CD4-positive, alpha-beta T cell (primary cell): ENCODE results near the gene FBXO3. TPM values are rescaled to one million over a fixed set of nuclear protein-coding genes. Genes with fewer than 3 reads are reported as not detected.

Source experiments
- ATAC-seq: fragments of 200-7000 bp; cut with Tn5 transposase; one replicate; pipeline ENCODE4 v1.10.0; 2022; ENCODE audit warnings: mild to moderate bottlenecking; ENCODE audit not compliant: poor library complexity
- CTCF ChIA-PET: fragments of 350-600 bp; sonication (Branson Sonifier 250); formaldehyde crosslinking; loops from one replicate; lab custom pipeline; 2021; ENCODE audit warnings: antibody characterized with exemption, inconsistent platforms; lab: Charles Lee
- POLR2A ChIA-PET: fragments of 350-600 bp; sonication (Branson Sonifier 250); formaldehyde crosslinking; loops from one replicate; lab custom pipeline; 2021; ENCODE audit warnings: antibody characterized with exemption, inconsistent platforms; lab: Charles Lee
- DNase-seq, 14 experiments: peaks; one replicate each; pipeline ENCODE4 v3.0.0-alpha.2; 2013 to 2020; ENCODE audit warnings: mixed read lengths in 2 of 14
- H3K27ac ChIP-seq, 2 donors: one replicate each; pipeline versions ENCODE4 v1.5.1 to v1.7.0; 2013; ENCODE audit warnings: low read length in 2 of 2, low read depth in 1 of 2, mild to moderate bottlenecking in 1 of 2
- H3K27me3 ChIP-seq, 2 experiments: 1 replicate in 1 of 2; 2 replicates in 1 of 2; pipeline versions ENCODE4 v1.6.1 to v1.7.0; 2013; ENCODE audit warnings: low read length in 2 of 2, control low read depth in 1 of 2, mild to moderate bottlenecking in 1 of 2, moderate library complexity in 1 of 2; ENCODE audit not compliant: insufficient read depth in 2 of 2, control insufficient read depth in 1 of 2
- H3K36me3 ChIP-seq: one replicate; pipeline ENCODE4 v1.6.1; 2013; ENCODE audit warnings: low read length, control low read depth; ENCODE audit not compliant: insufficient read depth
- H3K4me1 ChIP-seq: one replicate; pipeline ENCODE4 v1.6.1; 2013; ENCODE audit warnings: low read length, control low read depth; ENCODE audit not compliant: insufficient read depth
- H3K4me3 ChIP-seq: one replicate; pipeline ENCODE4 v1.5.1; 2013; ENCODE audit warnings: mild to moderate bottlenecking, low read length, moderate library complexity
- H3K9me3 ChIP-seq, 2 experiments: 1 replicate in 1 of 2; 2 replicates in 1 of 2; pipeline versions ENCODE4 v1.6.1 to v1.7.0; 2013; ENCODE audit warnings: low read length in 2 of 2, mild to moderate bottlenecking in 2 of 2, control low read depth in 1 of 2, moderate library complexity in 1 of 2; ENCODE audit not compliant: control insufficient read depth in 1 of 2, insufficient read depth in 1 of 2
- H3K27ac Mint-ChIP-seq: one replicate; pipeline ENCODE4 v1.8.0; 2020; ENCODE audit warnings: mixed read lengths
- H3K27me3 Mint-ChIP-seq: one replicate; pipeline ENCODE4 v1.8.0; 2021; ENCODE audit warnings: mixed read lengths
- H3K36me3 Mint-ChIP-seq: one replicate; pipeline ENCODE4 v1.8.0; 2021; ENCODE audit warnings: low read depth, mixed read lengths
- H3K4me1 Mint-ChIP-seq: one replicate; pipeline ENCODE4 v1.8.0; 2021; ENCODE audit warnings: low read depth, mixed read lengths
- H3K4me3 Mint-ChIP-seq: one replicate; pipeline ENCODE4 v1.8.0; 2020; ENCODE audit warnings: mild to moderate bottlenecking, mixed read lengths
- H3K9me3 Mint-ChIP-seq: one replicate; pipeline ENCODE4 v1.8.0; 2020; ENCODE audit warnings: mixed read lengths
- CTCF ChIP-seq: fragments of 200-600 bp; IDR thresholded peaks from one replicate; pipeline ENCODE4 v1.8.0; 2022; ENCODE audit warnings: antibody characterized with exemption, mild to moderate bottlenecking
- intact Hi-C, 2 experiments: fragments of 100-400 bp; cut with DNase I in 1 of 2; cut with micrococcal nuclease in 1 of 2; formaldehyde crosslinking; loops; one replicate each; pipeline versions ENCODE4 v1.15.1 to v1.9.0; 2023 to 2025; cut with DNase I, micrococcal nuclease
- total RNA-seq, 174 experiments: library from RNA in 2 of 174; stranded (reverse) in 2 of 174; gene quantifications; one replicate each; pipeline ENCODE4 v1.2.3 and lab custom pipeline; 2021 to 2026

FBXO3 gene
- total RNA-seq, 2 experiments from 2014 or later, result 62.0 to 63.4 TPM

DNA sequence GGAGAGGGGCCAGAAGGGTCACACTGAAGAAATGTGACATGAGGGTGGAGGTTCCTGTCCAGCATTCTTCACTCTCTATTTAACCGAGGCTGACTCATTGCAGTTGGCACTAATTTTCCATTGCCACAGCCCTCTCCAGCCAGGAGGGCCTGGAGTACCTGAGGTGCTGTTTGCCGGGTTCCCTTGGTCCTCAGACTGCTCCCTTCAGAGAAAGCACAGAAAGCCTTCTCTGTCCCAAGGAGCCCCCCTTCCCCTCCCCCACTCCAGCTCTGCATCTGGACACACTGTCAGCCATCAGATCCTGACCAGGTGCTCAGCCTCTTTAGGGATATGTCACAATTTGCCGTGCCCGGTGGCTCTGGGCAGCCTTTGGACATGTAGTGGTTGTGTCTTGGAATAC is 70.5 kb downstream of the FBXO3 start:
- ATAC-seq, result no peak
- Histone ChIP-seq H3K27ac (no peak overlapping the region), H3K27me3 (no peaks in the 10 kb centered on the region), H3K9me3 (no peaks in the 10 kb centered on the region), H3K36me3 (no peaks in the 10 kb centered on the region), H3K4me1 (peaks cover 17% of the 10 kb centered on the region), H3K4me3 (no peak overlapping the region)
- intact Hi-C loops, result loop anchor here (2.0 to 10.0 kb wide), 6 partner anchors 34 to 1961 kb away; partner anchors contain the start of genes CAT (in 1 of the 2), CD59 (in 1 of the 2), CSTF3 (in 1 of the 2) and QSER1 (in 1 of the 2)
- Mint-ChIP-seq H3K9me3 (no peaks in the 10 kb centered on the region), H3K27ac (no peak overlapping the region), H3K27me3 (no peaks in the 10 kb centered on the region), H3K36me3 (peaks cover 4% of the 10 kb centered on the region), H3K4me3 (no peak overlapping the region), H3K4me1 (peaks cover 23% of the 10 kb centered on the region)
- ChIA-PET POLR2A (no interaction called here), CTCF (no interaction called here)
- DNase-seq, result no peak
- TF ChIP-seq CTCF, result no peak

GRCh38 chr11:33703234-33703633 is 71.1 kb downstream of the FBXO3 start:
- H3K4me1 ChIP-seq, result peaks cover 17% of the 10 kb centered on the region
- ATAC-seq (no peak), DNase-seq (no peak)
- H3K9me3 ChIP-seq, result no peaks in the 10 kb centered on the region
- Mint-ChIP-seq H3K4me3 (no peak overlapping the region), H3K27me3 (no peaks in the 10 kb centered on the region), H3K9me3 (no peaks in the 10 kb centered on the region), H3K27ac (no peak overlapping the region), H3K4me1 (peaks cover 23% of the 10 kb centered on the region), H3K36me3 (no peaks in the 10 kb centered on the region)
- POLR2A ChIA-PET, result no interaction called here
- intact Hi-C loops, result loop anchor here (5.0 to 10.0 kb wide), 5 partner anchors 34 to 1962 kb away; partner anchors contain the start of genes CAT (in 1 of the 2), CD59 (in 1 of the 2), CSTF3 (in 1 of the 2) and QSER1 (in 1 of the 2)
- H3K4me3 ChIP-seq, result no peak overlapping the region
- CTCF ChIA-PET, result interaction anchor here (1.1 kb wide), 1 partner anchor 294 kb away, joined by 3 read pairs; no protein-coding TSS in a partner anchor
- TF ChIP-seq CTCF, result no peak
- no peaks in the 10 kb centered on the region for H3K36me3 ChIP-seq
- H3K27me3 ChIP-seq, result no peaks in the 10 kb centered on the region
- no peak overlapping the region for H3K27ac ChIP-seq

DNA sequence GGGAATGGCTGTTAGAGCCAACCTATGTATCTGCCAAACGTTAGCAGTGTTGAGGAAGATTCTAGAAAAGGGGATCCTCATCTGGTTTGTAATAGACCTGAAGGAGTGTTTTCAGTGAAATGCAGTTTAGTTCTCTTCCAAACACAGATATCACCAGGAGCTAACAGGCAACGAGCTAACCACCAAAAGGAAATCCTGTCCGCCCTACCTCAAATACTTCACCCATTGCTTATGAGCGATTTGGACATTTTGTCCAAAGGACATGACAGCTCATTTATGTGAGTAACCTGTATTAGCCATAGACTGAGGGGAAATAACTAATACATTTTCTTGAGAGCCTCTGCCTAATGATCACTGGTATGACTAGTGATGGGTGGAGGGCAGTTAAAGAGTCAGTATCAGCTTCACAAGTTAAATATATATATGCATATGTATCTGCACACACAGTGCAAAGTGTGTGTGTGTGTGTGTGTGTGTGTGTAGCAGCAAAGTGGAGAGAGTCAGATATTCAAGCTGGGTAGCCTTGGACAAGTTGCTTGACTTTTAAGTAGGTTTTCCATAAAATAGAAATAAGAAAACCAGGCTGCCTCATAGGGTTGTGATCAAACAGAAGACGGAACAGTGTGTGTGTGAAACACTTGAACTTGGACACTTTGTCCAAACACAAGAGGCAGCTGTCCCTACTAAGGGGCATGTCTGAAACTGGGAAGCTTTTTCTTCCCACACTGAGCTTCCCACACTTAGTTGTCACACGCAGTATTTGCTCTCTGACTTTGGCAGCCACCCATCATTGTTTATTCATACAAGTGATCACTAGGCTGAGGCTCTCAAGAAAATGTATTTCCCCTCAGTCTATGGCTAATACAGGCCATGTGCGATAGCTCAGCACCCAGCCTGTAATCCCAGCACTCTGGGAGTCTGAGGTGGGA is 72.8 kb downstream of the FBXO3 start:
- H3K9me3 Mint-ChIP-seq, result no peaks in the 10 kb centered on the region
- H3K27me3 Mint-ChIP-seq, result peaks cover 5% of the 10 kb centered on the region
- ATAC-seq (no peak), DNase-seq (peak in 1 of 14 experiments; percentile 34)
- no peaks in the 10 kb centered on the region for H3K36me3 Mint-ChIP-seq
- H3K4me1 Mint-ChIP-seq, result peaks cover 27% of the 10 kb centered on the region
- Histone ChIP-seq H3K27ac (no peak overlapping the region), H3K36me3 (no peaks in the 10 kb centered on the region), H3K9me3 (no peaks in the 10 kb centered on the region), H3K4me3 (peak overlapping the region; percentile 68), H3K4me1 (peaks cover 14% of the 10 kb centered on the region), H3K27me3 (no peaks in the 10 kb centered on the region)
- H3K4me3 Mint-ChIP-seq, result peak overlapping the region; percentile 95
- peak overlapping the region; percentile 64 for H3K27ac Mint-ChIP-seq
- TF ChIP-seq CTCF, result no peak
- ChIA-PET POLR2A (interaction anchor here (0.6 to 1.3 kb wide), 3 partner anchors 44 to 219 kb away, joined by 3 to 4 read pairs (median 3); partner anchors contain the start of gene FBXO3), CTCF (interaction anchor here (0.7 to 1.5 kb wide), 5 partner anchors 9 to 41 kb away, joined by 3 to 5 read pairs (median 3); no protein-coding TSS in a partner anchor)
- intact Hi-C loops, result loop anchor here (1.0 to 10.0 kb wide), 7 partner anchors 33 to 1963 kb away; partner anchors contain the start of genes FBXO3 (in 2 of the 2), CAT (in 1 of the 2), CD59 (in 1 of the 2) and CSTF3 (in 1 of the 2)
